SK-N-SH (cell line): ENCODE data around the gene SPIRE1. TPM values are rescaled to one million over a fixed set of nuclear protein-coding genes. Genes with fewer than 3 reads are reported as not detected.

ENCODE experiments used
- CTCF ChIA-PET: fragments of 300-600, 350-600 bp; formaldehyde crosslinking; extraction: SDS; loops from one replicate; lab custom pipeline; 2021; lab: Yijun Ruan, JAX
- POLR2A ChIA-PET: fragments of 350-600 bp; sonication (Branson Sonifier 250); formaldehyde crosslinking; extraction: SDS; loops from one replicate; lab custom pipeline; 2020; ENCODE audit warnings: antibody characterized with exemption, inconsistent platforms; lab: Yijun Ruan, JAX
- DNase-seq: peaks from one replicate; pipeline ENCODE4 v3.0.0; 2012
- H2AFZ ChIP-seq: fragments of 200-600 bp; sonication (generic); 2 replicates; pipeline ENCODE4 v1.8.1; 2016; ENCODE audit warnings: antibody characterized with exemption, mild to moderate bottlenecking, low read depth
- H3F3A ChIP-seq: fragments of 200-600 bp; sonication (generic); replicated peaks from 2 replicates; pipeline ENCODE3; 2016; ENCODE audit warnings: antibody characterized with exemption, mild to moderate bottlenecking; ENCODE audit not compliant: insufficient read depth
- H3K27ac ChIP-seq, 2 experiments: fragments of 200-500 bp in 1 of 2; fragments of 200-600 bp in 1 of 2; sonication (Bioruptor generic) in 1 of 2; sonication (generic), shearing (Covaris generic) in 1 of 2; 2 replicates each; pipeline versions ENCODE4 v1.5.1 to v1.6.1; 2014 to 2016; ENCODE audit warnings: low read depth in 2 of 2, inconsistent platforms in 1 of 2, low read length in 1 of 2, mild to moderate bottlenecking in 1 of 2, mixed read lengths in 1 of 2
- H3K27me3 ChIP-seq: fragments of 200-600 bp; sonication (generic), shearing (Covaris generic); 2 replicates; pipeline ENCODE4 v1.6.1; 2016; ENCODE audit warnings: mixed run types; ENCODE audit not compliant: insufficient read depth
- H3K36me3 ChIP-seq, 2 experiments: fragments of 200-500 bp in 1 of 2; fragments of 200-600 bp in 1 of 2; sonication (Bioruptor generic) in 1 of 2; sonication (generic) in 1 of 2; replicated peaks in 1 of 2; 2 replicates each; pipeline versions ENCODE3 to v1.5.1; 2014 to 2016; ENCODE audit warnings: low read length in 1 of 2, mild to moderate bottlenecking in 1 of 2; ENCODE audit not compliant: insufficient read depth in 2 of 2, control insufficient read depth in 1 of 2
- H3K4me1 ChIP-seq, 2 experiments: fragments of 200-500 bp in 1 of 2; fragments of 200-600 bp in 1 of 2; sonication (Bioruptor generic) in 1 of 2; sonication (generic), shearing (Covaris generic) in 1 of 2; 2 replicates each; pipeline versions ENCODE4 v1.5.1 to v1.6.1; 2014 to 2016; ENCODE audit warnings: low read depth in 1 of 2, low read length in 1 of 2, mixed run types in 1 of 2; ENCODE audit not compliant: insufficient read depth in 2 of 2, control insufficient read depth in 1 of 2
- H3K4me2 ChIP-seq: fragments of 200-600 bp; sonication (generic), shearing (Covaris generic); 2 replicates; pipeline ENCODE4 v1.6.1; 2017; ENCODE audit warnings: mixed run types
- H3K4me3 ChIP-seq, 2 experiments: fragments of 200-500 bp in 1 of 2; fragments of 200-600 bp in 1 of 2; sonication (Bioruptor generic) in 1 of 2; sonication (generic), shearing (Covaris generic) in 1 of 2; 2 replicates each; pipeline versions ENCODE4 v1.5.1 to v1.8.1; 2014 to 2016; ENCODE audit warnings: low read depth in 2 of 2, inconsistent platforms in 1 of 2, low read length in 1 of 2, mild to moderate bottlenecking in 1 of 2, mixed read lengths in 1 of 2, moderate library complexity in 1 of 2
- H3K79me2 ChIP-seq: fragments of 200-600 bp; sonication (generic); 2 replicates; pipeline ENCODE4 v1.8.1; 2017; ENCODE audit warnings: mild to moderate bottlenecking; ENCODE audit not compliant: insufficient read depth
- H3K9ac ChIP-seq: fragments of 200-600 bp; sonication (generic); 2 replicates; pipeline ENCODE4 v1.6.1; 2017; ENCODE audit warnings: mixed run types
- H3K9me2 ChIP-seq: fragments of 200-600 bp; sonication (generic); 2 replicates; pipeline ENCODE4 v1.6.1; 2017; ENCODE audit warnings: mixed run types
- H3K9me3 ChIP-seq: fragments of 200-600 bp; sonication (generic); 2 replicates; pipeline ENCODE4 v1.6.1; 2017; ENCODE audit warnings: mixed run types, mild to moderate bottlenecking, moderate library complexity
- H4K20me1 ChIP-seq: fragments of 200-600 bp; sonication (generic); 2 replicates; pipeline ENCODE4 v1.6.1; 2017; ENCODE audit warnings: mild to moderate bottlenecking, mixed run types; ENCODE audit not compliant: insufficient read depth
- CHD2 ChIP-seq: fragments of 150-350 bp; IDR thresholded peaks from 2 replicates; pipeline ENCODE4 v1.6.1; 2018; ENCODE audit warnings: low read length; ENCODE audit not compliant: partially characterized antibody
- EZH2phosphoT487 ChIP-seq: fragments of 200-600 bp; sonication (generic); IDR thresholded peaks from 2 replicates; pipeline ENCODE4 v1.6.1; 2017; ENCODE audit warnings: low read depth, mixed run types, mild to moderate bottlenecking, antibody characterized with exemption, moderate library complexity, borderline replicate concordance
- FOSL2 ChIP-seq: IDR thresholded peaks from 2 replicates; pipeline ENCODE4 v1.4.0; 2012; ENCODE audit warnings: low read depth, mild to moderate bottlenecking, moderate library complexity, borderline replicate concordance
- FOXJ3 ChIP-seq: sonication (generic); formaldehyde crosslinking; IDR thresholded peaks from 2 replicates; pipeline ENCODE4 v1.5.1; 2020; ENCODE audit warnings: mild to moderate bottlenecking, missing genetic modification reagents
- FOXM1 ChIP-seq: IDR thresholded peaks from 2 replicates; pipeline ENCODE4 v1.4.0; 2012; ENCODE audit warnings: low read depth, mild to moderate bottlenecking
- GABPA ChIP-seq: IDR thresholded peaks from 2 replicates; pipeline ENCODE4 v1.4.0; 2012; ENCODE audit warnings: low read depth, mild to moderate bottlenecking
- GATA2 ChIP-seq: sonication (generic); formaldehyde crosslinking; IDR thresholded peaks from 2 replicates; pipeline ENCODE4 v1.5.0; 2020; ENCODE audit warnings: mild to moderate bottlenecking, missing genetic modification reagents
- MXI1 ChIP-seq: IDR thresholded peaks from 2 replicates; pipeline ENCODE4 v1.6.1; 2012; ENCODE audit warnings: mild to moderate bottlenecking, low read depth, low read length, improper control_type of control experiment
- NRF1 ChIP-seq: IDR thresholded peaks from 2 replicates; pipeline ENCODE4 v1.6.1; 2012; ENCODE audit warnings: low read depth, mild to moderate bottlenecking, low read length
- PBX3 ChIP-seq: IDR thresholded peaks from 2 replicates; pipeline ENCODE4; 2012
- POLR2AphosphoS5 ChIP-seq: IDR thresholded peaks from 2 replicates; pipeline ENCODE4 v1.6.1; 2012; ENCODE audit warnings: low read depth, low read length
- RFX5 ChIP-seq: IDR thresholded peaks from 2 replicates; pipeline ENCODE4 v1.6.1; 2012; ENCODE audit warnings: mild to moderate bottlenecking, improper control_type of control experiment, low read length
- SMC3 ChIP-seq: IDR thresholded peaks from 2 replicates; pipeline ENCODE4 v1.6.1; 2012; ENCODE audit warnings: low read depth, low read length, improper control_type of control experiment
- YY1 ChIP-seq: IDR thresholded peaks from 2 replicates; pipeline ENCODE4 v1.4.0; 2012; ENCODE audit warnings: low read depth, mild to moderate bottlenecking
- WGBS: methylation state at CpG from one replicate; pipeline ENCODE4 v1.1.6; 2017; ENCODE audit warnings: low lambda C conversion rate; 5-methylcytosine and 5-hydroxymethylcytosine counted together
- polyA plus RNA-seq, 3 experiments: library from polyadenylated mRNA; depleted of rRNA; stranded (reverse); fragments of >200 nt; gene quantifications; 2 replicates each; pipeline ENCODE4 v1.2.3, GENCODE V29; 2012
- TF ChIP-seq, protein P1 (sequence below): fragments of 150-350 bp; IDR thresholded peaks from 2 replicates; pipeline ENCODE4 v1.6.1; 2017; ENCODE audit warnings: antibody characterized with exemption, low read length, low read depth, borderline replicate concordance
- TF ChIP-seq, protein P2 (sequence below): IDR thresholded peaks from 2 replicates; pipeline ENCODE4 v1.4.0; 2012; ENCODE audit warnings: low read depth
- TF ChIP-seq, protein P3 (sequence below): fragments of 200-600 bp; sonication (generic); IDR thresholded peaks from 2 replicates; pipeline ENCODE4 v1.6.1; 2017; ENCODE audit warnings: antibody characterized with exemption, mild to moderate bottlenecking, moderate library complexity

SPIRE1 gene
- polyA plus RNA-seq, 1 of the 3 experiments (the other 2 are of a cell fraction), result 6.7 TPM

DNA sequence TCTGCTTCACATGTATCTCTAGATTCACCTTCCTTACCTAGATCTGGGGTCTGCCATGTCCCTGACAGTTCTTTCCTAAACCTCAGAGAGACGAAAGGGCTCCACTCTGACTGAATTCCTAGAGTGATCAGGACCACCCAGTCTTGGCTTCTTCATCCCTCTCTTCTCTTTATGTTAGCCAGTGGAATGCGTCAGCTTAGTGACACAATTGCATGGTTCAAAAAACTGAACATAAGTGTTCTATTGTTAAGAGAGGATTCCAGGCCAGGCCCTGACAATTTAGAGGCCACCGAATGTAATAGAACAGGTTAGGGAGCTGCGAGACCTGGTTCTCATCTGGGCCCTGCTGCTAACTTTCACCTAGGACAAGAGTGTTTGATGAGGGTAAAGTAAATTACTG is 240.2 kb downstream of the SPIRE1 start:
- Histone ChIP-seq H2AFZ (no peak overlapping the region), H3K79me2 (peaks cover 37% of the 10 kb centered on the region), H3F3A (peaks cover 9% of the 10 kb centered on the region), H3K36me3 (peaks cover 0 to 6% of the 10 kb centered on the region in 2 experiments), H3K4me3 (no peak overlapping the region), H3K27ac (no peak overlapping the region), H3K9me3 (no peaks in the 10 kb centered on the region), H3K27me3 (no peaks in the 10 kb centered on the region), H3K9ac (no peak overlapping the region), H3K4me2 (no peak overlapping the region), H3K4me1 (peaks cover 0 to 10% of the 10 kb centered on the region in 2 experiments; a peak in 1 of 4 replicates), H4K20me1 (no peaks in the 10 kb centered on the region), H3K9me2 (no peaks in the 10 kb centered on the region)
- 97% methylated on average over 4 of the region's 4 CpGs for WGBS
- DNase-seq, result no peak
- ChIA-PET POLR2A (no interaction called here), CTCF (interaction anchor here (0.8 to 1.0 kb wide), 2 partner anchors 25 to 26 kb away, joined by 3 read pairs; no protein-coding TSS in a partner anchor)
- TF ChIP-seq YY1, result no peak
- TF ChIP-seq, protein P1, sequence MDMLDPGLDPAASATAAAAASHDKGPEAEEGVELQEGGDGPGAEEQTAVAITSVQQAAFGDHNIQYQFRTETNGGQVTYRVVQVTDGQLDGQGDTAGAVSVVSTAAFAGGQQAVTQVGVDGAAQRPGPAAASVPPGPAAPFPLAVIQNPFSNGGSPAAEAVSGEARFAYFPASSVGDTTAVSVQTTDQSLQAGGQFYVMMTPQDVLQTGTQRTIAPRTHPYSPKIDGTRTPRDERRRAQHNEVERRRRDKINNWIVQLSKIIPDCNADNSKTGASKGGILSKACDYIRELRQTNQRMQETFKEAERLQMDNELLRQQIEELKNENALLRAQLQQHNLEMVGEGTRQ, result no peak
- no peak for TF ChIP-seq EZH2phosphoT487
- no peak for TF ChIP-seq GATA2 (CRISPR knock-in tag)
- no peak for TF ChIP-seq FOXM1
- no peak for TF ChIP-seq CHD2
- TF ChIP-seq RFX5, result no peak
- TF ChIP-seq FOSL2, result no peak
- no peak for TF ChIP-seq PBX3
- no peak for TF ChIP-seq GABPA
- TF ChIP-seq, protein P2, sequence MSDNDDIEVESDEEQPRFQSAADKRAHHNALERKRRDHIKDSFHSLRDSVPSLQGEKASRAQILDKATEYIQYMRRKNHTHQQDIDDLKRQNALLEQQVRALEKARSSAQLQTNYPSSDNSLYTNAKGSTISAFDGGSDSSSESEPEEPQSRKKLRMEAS, result no peak
- TF ChIP-seq SMC3, result no peak
- no peak for TF ChIP-seq POLR2AphosphoS5
- TF ChIP-seq FOXJ3 (CRISPR knock-in tag), result no peak
- TF ChIP-seq, protein P3, sequence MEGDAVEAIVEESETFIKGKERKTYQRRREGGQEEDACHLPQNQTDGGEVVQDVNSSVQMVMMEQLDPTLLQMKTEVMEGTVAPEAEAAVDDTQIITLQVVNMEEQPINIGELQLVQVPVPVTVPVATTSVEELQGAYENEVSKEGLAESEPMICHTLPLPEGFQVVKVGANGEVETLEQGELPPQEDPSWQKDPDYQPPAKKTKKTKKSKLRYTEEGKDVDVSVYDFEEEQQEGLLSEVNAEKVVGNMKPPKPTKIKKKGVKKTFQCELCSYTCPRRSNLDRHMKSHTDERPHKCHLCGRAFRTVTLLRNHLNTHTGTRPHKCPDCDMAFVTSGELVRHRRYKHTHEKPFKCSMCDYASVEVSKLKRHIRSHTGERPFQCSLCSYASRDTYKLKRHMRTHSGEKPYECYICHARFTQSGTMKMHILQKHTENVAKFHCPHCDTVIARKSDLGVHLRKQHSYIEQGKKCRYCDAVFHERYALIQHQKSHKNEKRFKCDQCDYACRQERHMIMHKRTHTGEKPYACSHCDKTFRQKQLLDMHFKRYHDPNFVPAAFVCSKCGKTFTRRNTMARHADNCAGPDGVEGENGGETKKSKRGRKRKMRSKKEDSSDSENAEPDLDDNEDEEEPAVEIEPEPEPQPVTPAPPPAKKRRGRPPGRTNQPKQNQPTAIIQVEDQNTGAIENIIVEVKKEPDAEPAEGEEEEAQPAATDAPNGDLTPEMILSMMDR, result no peak
- no peak for TF ChIP-seq MXI1
- no peak for TF ChIP-seq NRF1
